ENCODE results near the gene SLC25A44.

DNA sequence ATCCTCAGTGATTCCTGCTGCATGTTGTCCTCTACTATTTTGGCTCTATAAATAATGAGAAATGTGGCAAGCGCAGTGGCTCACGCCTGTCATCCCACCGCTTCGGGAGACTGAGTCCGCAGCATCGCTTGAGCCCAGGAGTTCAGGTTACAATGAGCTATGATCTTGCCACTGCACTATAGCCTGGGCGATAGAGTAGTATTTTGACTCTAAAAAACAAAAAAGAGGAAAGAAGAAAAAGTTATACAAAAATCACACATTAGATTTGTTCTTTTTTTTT is 756 bp upstream of the SLC25A44 start:
- TF ChIP-seq, protein P1, sequence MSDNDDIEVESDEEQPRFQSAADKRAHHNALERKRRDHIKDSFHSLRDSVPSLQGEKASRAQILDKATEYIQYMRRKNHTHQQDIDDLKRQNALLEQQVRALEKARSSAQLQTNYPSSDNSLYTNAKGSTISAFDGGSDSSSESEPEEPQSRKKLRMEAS (IDR thresholded peaks at IDR 0.05): no peak
- TF ChIP-seq CEBPB (IDR thresholded peaks at IDR 0.05): no peak
- TF ChIP-seq RAD21 (conservative IDR thresholded peaks at IDR 0.05 in 1 of 2, IDR thresholded peaks at IDR 0.05 in 1 of 2): no peak
- TF ChIP-seq CHD2 (IDR thresholded peaks at IDR 0.05; ENCODE audit: low read length, partially characterized antibody): no peak
- TF ChIP-seq RNF2 (IDR thresholded peaks at IDR 0.05; ENCODE audit: borderline replicate concordance, low read depth): no peak
